HepG2 (cell line): Measurements from ENCODE around the gene UNG. TPM values are rescaled to one million over a fixed set of nuclear protein-coding genes. Genes with fewer than 3 reads are reported as not detected.

ENCODE experiments used
- ASH2L ChIP-seq: fragments of 300-600, 200-600 bp; sonication (generic); IDR thresholded peaks from 2 replicates; pipeline ENCODE4 v1.7.0; 2017; ENCODE audit warnings: low read depth, mild to moderate bottlenecking, moderate library complexity, mixed read lengths, low read length; ENCODE audit not compliant: insufficient read length
- FOXC1 ChIP-seq: sonication (generic); formaldehyde crosslinking; IDR thresholded peaks from 2 replicates; pipeline ENCODE4 v1.8.0; 2022; ENCODE audit warnings: mild to moderate bottlenecking, missing genetic modification reagents, borderline replicate concordance
- HNRNPK ChIP-seq: fragments of 200-400 bp; formaldehyde crosslinking; IDR thresholded peaks from 2 replicates; pipeline ENCODE4 v1.6.1; 2018; ENCODE audit warnings: low read length, low read depth, moderate library complexity, mild to moderate bottlenecking; ENCODE audit not compliant: poor library complexity, severe bottlenecking
- HNRNPLL ChIP-seq: fragments of 200-400 bp; formaldehyde crosslinking; IDR thresholded peaks from 2 replicates; pipeline ENCODE4 v1.6.1; 2017; ENCODE audit warnings: mild to moderate bottlenecking, low read depth, low read length; ENCODE audit not compliant: poor library complexity, severe bottlenecking
- KLF6 ChIP-seq: IDR thresholded peaks from 2 replicates; pipeline ENCODE4 v1.8.0; 2016; ENCODE audit warnings: missing biosample characterization, missing genetic modification reagents
- MTA3 ChIP-seq: sonication (generic); formaldehyde crosslinking; IDR thresholded peaks from 2 replicates; pipeline ENCODE4 v1.4.0; 2020; ENCODE audit warnings: missing genetic modification reagents
- MTF1 ChIP-seq: sonication (generic); formaldehyde crosslinking; IDR thresholded peaks from 2 replicates; pipeline ENCODE4 v1.5.0; 2020; ENCODE audit warnings: missing genetic modification reagents
- MYC ChIP-seq: sonication (generic); formaldehyde crosslinking; IDR thresholded peaks from 2 replicates; pipeline ENCODE4 v1.9.0; 2021; ENCODE audit warnings: missing genetic modification reagents, borderline replicate concordance
- PCBP1 ChIP-seq: fragments of 200-400 bp; formaldehyde crosslinking; IDR thresholded peaks from 2 replicates; pipeline ENCODE4 v1.6.1; 2017; ENCODE audit warnings: mild to moderate bottlenecking, low read depth, low read length, borderline replicate concordance
- POLR2AphosphoS5 ChIP-seq: IDR thresholded peaks from 2 replicates; pipeline ENCODE4 v1.6.1; 2012; ENCODE audit warnings: low read depth, low read length
- REPIN1 ChIP-seq: sonication (generic); formaldehyde crosslinking; IDR thresholded peaks from 2 replicates; pipeline ENCODE4 v1.8.0; 2022; ENCODE audit warnings: missing genetic modification reagents, low read depth, mild to moderate bottlenecking, borderline replicate concordance
- SMC3 ChIP-seq: IDR thresholded peaks from 2 replicates; pipeline ENCODE4 v1.6.1; 2011; ENCODE audit warnings: low read length, improper control_type of control experiment
- SPEN ChIP-seq: sonication (generic); formaldehyde crosslinking; IDR thresholded peaks from 2 replicates; pipeline ENCODE4 v1.5.1; 2020; ENCODE audit warnings: low read depth, mild to moderate bottlenecking, missing genetic modification reagents
- ZC3H13 ChIP-seq: sonication (generic); formaldehyde crosslinking; IDR thresholded peaks from 2 replicates; pipeline ENCODE4 v1.8.1; 2023; ENCODE audit warnings: mild to moderate bottlenecking, missing genetic modification reagents, moderate library complexity
- ZNF207 ChIP-seq: fragments of 450-650 bp; IDR thresholded peaks from 2 replicates; pipeline ENCODE4 v1.6.1; 2016; ENCODE audit warnings: antibody characterized with exemption, borderline replicate concordance
- ZNF33B ChIP-seq: sonication (generic); formaldehyde crosslinking; IDR thresholded peaks from 2 replicates; pipeline ENCODE4 v1.5.1; 2020; ENCODE audit warnings: mild to moderate bottlenecking, missing genetic modification reagents
- ZNF747 ChIP-seq: sonication (generic); formaldehyde crosslinking; IDR thresholded peaks from 2 replicates; pipeline ENCODE4 v1.8.1; 2023; ENCODE audit warnings: missing genetic modification reagents, mild to moderate bottlenecking, borderline replicate concordance
- ZNF75D ChIP-seq: sonication (generic); formaldehyde crosslinking; IDR thresholded peaks from 2 replicates; pipeline ENCODE4 v1.8.1; 2023; ENCODE audit warnings: missing genetic modification reagents, mild to moderate bottlenecking, borderline replicate concordance
- ZNF780A ChIP-seq: sonication (generic); formaldehyde crosslinking; IDR thresholded peaks from 2 replicates; pipeline ENCODE4 v1.8.0; 2022; ENCODE audit warnings: mild to moderate bottlenecking, missing genetic modification reagents, moderate library complexity
- polyA plus RNA-seq, 8 experiments: library from polyadenylated mRNA; depleted of rRNA in 3 of 8; stranded (reverse) in 7 of 8; unstranded in 1 of 8; fragments of >200 nt; fragmentation: Illumina TruSeq in 4 of 8; extraction: Trizol in 4 of 8; gene quantifications; 2 replicates each; pipeline versions ENCODE4 v1.2.1 to v1.2.3, GENCODE V29; 2011 to 2016; ENCODE audit warnings: low read depth in 4 of 8, missing spikeins in 1 of 8, mixed read lengths in 1 of 8; ENCODE audit not compliant: insufficient read depth in 1 of 8
- total RNA-seq, 5 experiments: library from RNA; depleted of rRNA; stranded (reverse); fragments of >200 nt; fragmentation: Illumina TruSeq; extraction: Trizol; gene quantifications; 2 replicates each; pipeline ENCODE4 v1.2.3, GENCODE V29; 2016; ENCODE audit warnings: low read depth in 1 of 5
- TF ChIP-seq, protein P1 (sequence below): sonication (generic); formaldehyde crosslinking; IDR thresholded peaks from 2 replicates; pipeline ENCODE4 v1.4.0; 2020; ENCODE audit warnings: missing genetic modification reagents
- TF ChIP-seq, protein P2 (sequence below): sonication (generic); formaldehyde crosslinking; IDR thresholded peaks from 2 replicates; pipeline ENCODE4 v1.5.0; 2020; ENCODE audit warnings: missing genetic modification reagents
- TF ChIP-seq, protein P3 (sequence below), 2 experiments: sonication (generic) in 1 of 2; formaldehyde crosslinking in 1 of 2; IDR thresholded peaks; 2 replicates each; pipeline versions ENCODE4 v1.4.0 to v1.6.1; 2018 to 2020; ENCODE audit warnings: missing genetic modification reagents in 2 of 2, borderline replicate concordance in 1 of 2, low read depth in 1 of 2, mild to moderate bottlenecking in 1 of 2, missing biosample characterization in 1 of 2
- TF ChIP-seq, protein P4 (sequence below): sonication (generic); formaldehyde crosslinking; IDR thresholded peaks from 2 replicates; pipeline ENCODE4 v1.9.0; 2021; ENCODE audit warnings: missing genetic modification reagents, mild to moderate bottlenecking, borderline replicate concordance

The UNG gene
- total and polyA plus RNA-seq, 2 of the 13 experiments (the other 11 are each of a cell fraction or from before 2014, with no cell fraction given) = 23.3 to 114 TPM

DNA sequence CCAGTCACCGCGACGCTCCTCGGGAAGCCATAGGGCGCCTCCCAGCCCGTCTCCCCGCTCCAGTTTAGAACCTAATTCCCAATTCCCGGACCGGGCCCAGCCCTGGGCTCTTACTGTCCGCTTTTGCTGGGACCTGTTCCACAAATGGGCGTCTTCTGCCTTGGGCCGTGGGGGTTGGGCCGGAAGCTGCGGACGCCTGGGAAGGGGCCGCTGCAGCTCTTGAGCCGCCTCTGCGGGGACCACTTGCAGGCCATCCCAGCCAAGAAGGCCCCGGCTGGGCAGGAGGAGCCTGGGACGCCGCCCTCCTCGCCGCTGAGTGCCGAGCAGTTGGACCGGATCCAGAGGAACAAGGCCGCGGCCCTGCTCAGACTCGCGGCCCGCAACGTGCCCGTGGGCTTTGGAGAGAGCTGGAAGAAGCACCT is 797 bp downstream of the UNG start (continued):
- TF ChIP-seq SPEN (CRISPR knock-in tag) = no peak; the same call in 1 of the 2 replicates
- TF ChIP-seq ZNF33B (CRISPR knock-in tag) = no peak
- TF ChIP-seq ZC3H13 (CRISPR knock-in tag) = no peak
- TF ChIP-seq ZNF207 = no peak
- TF ChIP-seq, protein P1, sequence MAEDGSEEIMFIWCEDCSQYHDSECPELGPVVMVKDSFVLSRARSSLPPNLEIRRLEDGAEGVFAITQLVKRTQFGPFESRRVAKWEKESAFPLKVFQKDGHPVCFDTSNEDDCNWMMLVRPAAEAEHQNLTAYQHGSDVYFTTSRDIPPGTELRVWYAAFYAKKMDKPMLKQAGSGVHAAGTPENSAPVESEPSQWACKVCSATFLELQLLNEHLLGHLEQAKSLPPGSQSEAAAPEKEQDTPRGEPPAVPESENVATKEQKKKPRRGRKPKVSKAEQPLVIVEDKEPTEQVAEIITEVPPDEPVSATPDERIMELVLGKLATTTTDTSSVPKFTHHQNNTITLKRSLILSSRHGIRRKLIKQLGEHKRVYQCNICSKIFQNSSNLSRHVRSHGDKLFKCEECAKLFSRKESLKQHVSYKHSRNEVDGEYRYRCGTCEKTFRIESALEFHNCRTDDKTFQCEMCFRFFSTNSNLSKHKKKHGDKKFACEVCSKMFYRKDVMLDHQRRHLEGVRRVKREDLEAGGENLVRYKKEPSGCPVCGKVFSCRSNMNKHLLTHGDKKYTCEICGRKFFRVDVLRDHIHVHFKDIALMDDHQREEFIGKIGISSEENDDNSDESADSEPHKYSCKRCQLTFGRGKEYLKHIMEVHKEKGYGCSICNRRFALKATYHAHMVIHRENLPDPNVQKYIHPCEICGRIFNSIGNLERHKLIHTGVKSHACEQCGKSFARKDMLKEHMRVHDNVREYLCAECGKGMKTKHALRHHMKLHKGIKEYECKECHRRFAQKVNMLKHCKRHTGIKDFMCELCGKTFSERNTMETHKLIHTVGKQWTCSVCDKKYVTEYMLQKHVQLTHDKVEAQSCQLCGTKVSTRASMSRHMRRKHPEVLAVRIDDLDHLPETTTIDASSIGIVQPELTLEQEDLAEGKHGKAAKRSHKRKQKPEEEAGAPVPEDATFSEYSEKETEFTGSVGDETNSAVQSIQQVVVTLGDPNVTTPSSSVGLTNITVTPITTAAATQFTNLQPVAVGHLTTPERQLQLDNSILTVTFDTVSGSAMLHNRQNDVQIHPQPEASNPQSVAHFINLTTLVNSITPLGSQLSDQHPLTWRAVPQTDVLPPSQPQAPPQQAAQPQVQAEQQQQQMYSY (CRISPR knock-in tag) = no peak
- no peak for TF ChIP-seq MTF1 (CRISPR knock-in tag)
- TF ChIP-seq, protein P2, sequence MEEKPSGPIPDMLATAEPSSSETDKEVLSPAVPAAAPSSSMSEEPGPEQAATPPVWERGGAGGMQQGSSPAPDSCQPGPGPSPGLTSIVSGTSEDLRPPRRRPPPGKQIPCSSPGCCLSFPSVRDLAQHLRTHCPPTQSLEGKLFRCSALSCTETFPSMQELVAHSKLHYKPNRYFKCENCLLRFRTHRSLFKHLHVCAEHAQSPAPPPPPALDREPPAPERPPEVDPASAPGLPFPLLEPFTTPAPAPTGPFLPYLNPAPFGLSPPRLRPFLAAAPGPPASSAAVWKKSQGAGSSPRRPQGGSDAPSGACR (CRISPR knock-in tag) = 0 out of 2 replicates have a peak, but pooled peaks have one; percentile 66
- no peak for TF ChIP-seq ZNF75D (CRISPR knock-in tag)
- no peak for TF ChIP-seq MYC (CRISPR knock-in tag)
- no peak for TF ChIP-seq SMC3
- TF ChIP-seq MTA3 (CRISPR knock-in tag) = no peak
- TF ChIP-seq REPIN1 (CRISPR knock-in tag) = peak; percentile 37; the same call in 1 of the 2 replicates
- TF ChIP-seq ZNF780A = no peak
- peak; percentile 10; the same call in 1 of the 2 replicates for TF ChIP-seq PCBP1
- no peak; the same call in 1 of the 2 replicates for TF ChIP-seq POLR2AphosphoS5
- no peak for TF ChIP-seq KLF6 (CRISPR knock-in tag)
- TF ChIP-seq, protein P3, sequence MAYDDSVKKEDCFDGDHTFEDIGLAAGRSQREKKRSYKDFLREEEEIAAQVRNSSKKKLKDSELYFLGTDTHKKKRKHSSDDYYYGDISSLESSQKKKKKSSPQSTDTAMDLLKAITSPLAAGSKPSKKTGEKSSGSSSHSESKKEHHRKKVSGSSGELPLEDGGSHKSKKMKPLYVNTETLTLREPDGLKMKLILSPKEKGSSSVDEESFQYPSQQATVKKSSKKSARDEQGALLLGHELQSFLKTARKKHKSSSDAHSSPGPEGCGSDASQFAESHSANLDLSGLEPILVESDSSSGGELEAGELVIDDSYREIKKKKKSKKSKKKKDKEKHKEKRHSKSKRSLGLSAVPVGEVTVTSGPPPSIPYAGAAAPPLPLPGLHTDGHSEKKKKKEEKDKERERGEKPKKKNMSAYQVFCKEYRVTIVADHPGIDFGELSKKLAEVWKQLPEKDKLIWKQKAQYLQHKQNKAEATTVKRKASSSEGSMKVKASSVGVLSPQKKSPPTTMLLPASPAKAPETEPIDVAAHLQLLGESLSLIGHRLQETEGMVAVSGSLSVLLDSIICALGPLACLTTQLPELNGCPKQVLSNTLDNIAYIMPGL (CRISPR knock-in tag; IDR thresholded peaks at IDR 0.05; ENCODE audit: borderline replicate concordance in 1 of 2, low read depth in 1 of 2) = no peak; a peak in 1 of 4 replicates
- no peak for TF ChIP-seq HNRNPK
- TF ChIP-seq, protein P4, sequence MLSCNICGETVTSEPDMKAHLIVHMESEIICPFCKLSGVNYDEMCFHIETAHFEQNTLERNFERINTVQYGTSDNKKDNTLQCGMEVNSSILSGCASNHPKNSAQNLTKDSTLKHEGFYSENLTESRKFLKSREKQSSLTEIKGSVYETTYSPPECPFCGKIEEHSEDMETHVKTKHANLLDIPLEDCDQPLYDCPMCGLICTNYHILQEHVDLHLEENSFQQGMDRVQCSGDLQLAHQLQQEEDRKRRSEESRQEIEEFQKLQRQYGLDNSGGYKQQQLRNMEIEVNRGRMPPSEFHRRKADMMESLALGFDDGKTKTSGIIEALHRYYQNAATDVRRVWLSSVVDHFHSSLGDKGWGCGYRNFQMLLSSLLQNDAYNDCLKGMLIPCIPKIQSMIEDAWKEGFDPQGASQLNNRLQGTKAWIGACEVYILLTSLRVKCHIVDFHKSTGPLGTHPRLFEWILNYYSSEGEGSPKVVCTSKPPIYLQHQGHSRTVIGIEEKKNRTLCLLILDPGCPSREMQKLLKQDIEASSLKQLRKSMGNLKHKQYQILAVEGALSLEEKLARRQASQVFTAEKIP (CRISPR knock-in tag) = no peak
- no peak for TF ChIP-seq FOXC1
- no peak for TF ChIP-seq ASH2L
- TF ChIP-seq HNRNPLL = no peak
- 0 out of 2 replicates have a peak, but pooled peaks have one; percentile 53 for TF ChIP-seq ZNF747
